Activated naive CD8-positive, alpha-beta T cell (primary cell): ENCODE data around the gene MTFR1L.

ENCODE experiments used
- H3K27ac Mint-ChIP-seq: one replicate; pipeline ENCODE4 v1.8.0; 2021; ENCODE audit warnings: mixed read lengths
- H3K27me3 Mint-ChIP-seq: one replicate; pipeline ENCODE4 v1.8.0; 2021; ENCODE audit warnings: mixed read lengths
- H3K36me3 Mint-ChIP-seq: one replicate; pipeline ENCODE4 v1.8.0; 2021; ENCODE audit warnings: mixed read lengths
- H3K4me1 Mint-ChIP-seq: one replicate; pipeline ENCODE4 v1.8.0; 2021; ENCODE audit warnings: low read depth, mixed read lengths
- H3K4me3 Mint-ChIP-seq: one replicate; pipeline ENCODE4 v1.8.0; 2021; ENCODE audit warnings: mild to moderate bottlenecking, mixed read lengths
- H3K9me3 Mint-ChIP-seq: one replicate; pipeline ENCODE4 v1.8.0; 2021; ENCODE audit warnings: low read depth, mixed read lengths

MTFR1L gene

GRCh38 chr1:25782608-25783201, 37.0 kb upstream of the MTFR1L start:
- H3K9me3 Mint-ChIP-seq = no peaks in the 10 kb centered on the region

GRCh38 chr1:25784575-25785051, 35.1 kb upstream of the MTFR1L start:
- Mint-ChIP-seq H3K9me3 (no peaks in the 10 kb centered on the region), H3K27ac (no peak overlapping the region), H3K36me3 (no peaks in the 10 kb centered on the region), H3K4me1 (no peaks in the 10 kb centered on the region), H3K4me3 (no peak overlapping the region), H3K27me3 (no peaks in the 10 kb centered on the region)

More at GRCh38 chr1:25782608-25783201, 37.0 kb upstream of the MTFR1L start:
- H3K27me3 Mint-ChIP-seq = no peaks in the 10 kb centered on the region
- peak overlapping the region; percentile 17 for H3K27ac Mint-ChIP-seq
- H3K4me3 Mint-ChIP-seq = no peak overlapping the region
- peaks cover 5% of the 10 kb centered on the region for H3K4me1 Mint-ChIP-seq
- no peaks in the 10 kb centered on the region for H3K36me3 Mint-ChIP-seq

- Mint-ChIP-seq H3K9me3 (no peaks in the 10 kb centered on the region), H3K4me3 (no peak overlapping the region), H3K36me3 (no peaks in the 10 kb centered on the region), H3K4me1 (no peaks in the 10 kb centered on the region), H3K27ac (peak overlapping the region; percentile 34), H3K27me3 (no peaks in the 10 kb centered on the region)
Measured at GRCh38 chr1:25785333-25786067, 34.3 kb upstream of the MTFR1L start.

GRCh38 chr1:25786887-25787759, 32.6 kb upstream of the MTFR1L start:
- H3K4me3 Mint-ChIP-seq = no peak overlapping the region
- H3K36me3 Mint-ChIP-seq = no peaks in the 10 kb centered on the region

DNA sequence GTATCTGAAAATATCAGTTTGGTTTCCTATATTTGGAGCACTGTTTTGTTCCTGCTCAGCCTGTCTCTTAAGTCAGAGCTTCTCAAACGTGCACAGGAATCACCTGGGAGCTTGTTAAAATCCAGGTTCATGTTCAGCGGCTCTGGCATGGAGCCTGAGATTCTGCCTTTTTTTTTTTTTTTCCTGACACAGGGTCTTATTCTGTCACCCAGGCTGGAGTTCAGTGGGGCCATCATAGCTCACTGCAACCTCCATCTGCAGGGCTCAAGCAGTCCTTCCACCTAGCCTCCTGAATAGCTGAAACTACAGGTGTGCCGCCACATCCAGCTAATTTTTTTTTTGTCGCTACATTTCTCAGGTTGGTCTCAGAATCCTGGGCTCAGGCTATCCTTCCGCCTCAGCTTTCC, 32.0 kb upstream of the MTFR1L start:
- Mint-ChIP-seq H3K9me3 (no peaks in the 10 kb centered on the region), H3K27ac (peak overlapping the region; percentile 34), H3K36me3 (no peaks in the 10 kb centered on the region)

More at GRCh38 chr1:25786887-25787759, 32.6 kb upstream of the MTFR1L start:
- no peak overlapping the region for H3K27ac Mint-ChIP-seq
- no peaks in the 10 kb centered on the region for H3K4me1 Mint-ChIP-seq
- H3K9me3 Mint-ChIP-seq = no peaks in the 10 kb centered on the region
- H3K27me3 Mint-ChIP-seq = no peaks in the 10 kb centered on the region

GRCh38 chr1:25790472-25790871, 29.3 kb upstream of the MTFR1L start:
- Mint-ChIP-seq H3K27ac (peak overlapping the region; percentile 19), H3K4me1 (peaks cover 15% of the 10 kb centered on the region), H3K9me3 (no peaks in the 10 kb centered on the region), H3K4me3 (no peak overlapping the region), H3K36me3 (no peaks in the 10 kb centered on the region), H3K27me3 (no peaks in the 10 kb centered on the region)

More for the DNA sequence above, 32.0 kb upstream of the MTFR1L start:
- Mint-ChIP-seq H3K27me3 (no peaks in the 10 kb centered on the region), H3K4me3 (no peak overlapping the region), H3K4me1 (no peaks in the 10 kb centered on the region)

- Mint-ChIP-seq H3K27me3 (no peaks in the 10 kb centered on the region), H3K4me3 (no peak overlapping the region), H3K27ac (no peak overlapping the region), H3K4me1 (peaks cover 31% of the 10 kb centered on the region), H3K9me3 (no peaks in the 10 kb centered on the region), H3K36me3 (no peaks in the 10 kb centered on the region)
Measured at GRCh38 chr1:25792115-25792514, 27.6 kb upstream of the MTFR1L start.

DNA sequence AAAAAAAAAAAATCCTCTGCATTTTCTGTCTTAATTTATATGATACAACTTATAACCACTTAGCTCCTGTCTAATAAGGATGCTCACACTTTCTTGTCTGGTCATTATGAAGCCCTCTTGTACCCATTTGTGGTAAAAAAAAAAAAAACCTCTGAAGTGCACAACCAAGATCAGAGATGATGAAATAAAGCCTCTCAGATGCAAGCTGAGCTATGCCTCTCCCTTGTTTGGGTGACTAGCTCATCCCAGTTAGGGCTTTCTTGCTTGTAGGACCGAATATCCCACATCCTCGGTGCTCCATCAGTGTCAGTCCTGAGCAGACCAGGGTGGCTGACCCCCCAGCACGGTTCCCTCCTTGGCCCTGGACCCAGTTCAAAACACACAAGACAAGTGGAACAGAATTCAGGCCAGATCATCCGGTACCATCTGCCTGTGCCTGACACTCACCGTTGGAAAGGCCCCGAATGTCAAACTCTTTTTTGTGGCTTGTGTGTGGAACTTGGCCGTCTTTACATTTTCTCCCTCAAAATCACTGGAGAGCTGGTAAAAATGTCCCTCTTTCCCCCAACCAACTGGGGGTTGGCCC, 26.1 kb upstream of the MTFR1L start:
- H3K27ac Mint-ChIP-seq = peak overlapping the region; percentile 61

DNA sequence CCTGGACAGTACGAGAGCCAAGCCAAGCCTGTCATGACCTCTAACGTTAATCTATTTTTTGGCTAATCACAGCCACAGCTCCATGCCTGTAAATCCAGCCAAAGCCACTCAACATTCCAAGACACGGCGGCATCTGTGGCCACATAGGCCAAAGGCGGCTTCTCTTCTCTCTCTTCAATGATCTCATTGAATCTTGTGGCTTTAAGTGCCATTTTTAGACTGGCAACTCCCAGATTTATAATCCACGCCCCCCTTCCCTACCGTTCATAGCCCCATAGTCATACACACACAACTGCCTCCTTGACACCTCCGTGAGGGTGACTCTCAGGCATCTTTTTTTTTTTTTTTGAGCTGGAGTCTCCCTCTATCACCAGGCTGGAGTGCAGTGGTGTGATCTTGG, 25.4 kb upstream of the MTFR1L start:
- Mint-ChIP-seq H3K27me3 (no peaks in the 10 kb centered on the region), H3K9me3 (no peaks in the 10 kb centered on the region), H3K36me3 (no peaks in the 10 kb centered on the region), H3K4me1 (peaks cover 45% of the 10 kb centered on the region), H3K4me3 (no peak overlapping the region), H3K27ac (no peak overlapping the region)

More for the DNA sequence above, 26.1 kb upstream of the MTFR1L start:
- H3K27me3 Mint-ChIP-seq = no peaks in the 10 kb centered on the region
- no peak overlapping the region for H3K4me3 Mint-ChIP-seq
- H3K36me3 Mint-ChIP-seq = no peaks in the 10 kb centered on the region
- peaks cover 43% of the 10 kb centered on the region for H3K4me1 Mint-ChIP-seq
- no peaks in the 10 kb centered on the region for H3K9me3 Mint-ChIP-seq

DNA sequence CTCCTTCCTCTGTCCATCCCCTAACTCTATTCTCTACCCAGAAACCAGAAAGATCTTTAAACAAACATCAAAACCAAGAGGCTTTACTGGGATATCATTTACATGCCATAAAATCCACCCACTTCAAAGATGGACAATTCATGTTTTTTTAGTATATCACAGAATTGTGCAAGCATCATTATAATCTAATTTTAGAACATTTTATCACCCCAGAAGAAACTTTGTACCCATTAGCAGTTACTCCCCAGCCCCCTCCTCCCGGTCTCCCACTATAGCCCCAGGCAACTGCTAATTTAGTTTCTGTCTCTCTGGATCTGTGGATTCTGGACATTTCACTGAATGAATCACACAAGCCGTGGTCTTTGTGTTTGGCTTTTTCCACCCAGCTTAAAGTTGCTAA, 24.5 kb upstream of the MTFR1L start:
- Mint-ChIP-seq H3K4me1 (peaks cover 50% of the 10 kb centered on the region), H3K27ac (peak overlapping the region; percentile 25), H3K9me3 (no peaks in the 10 kb centered on the region), H3K27me3 (no peaks in the 10 kb centered on the region), H3K4me3 (no peak overlapping the region), H3K36me3 (no peaks in the 10 kb centered on the region)

DNA sequence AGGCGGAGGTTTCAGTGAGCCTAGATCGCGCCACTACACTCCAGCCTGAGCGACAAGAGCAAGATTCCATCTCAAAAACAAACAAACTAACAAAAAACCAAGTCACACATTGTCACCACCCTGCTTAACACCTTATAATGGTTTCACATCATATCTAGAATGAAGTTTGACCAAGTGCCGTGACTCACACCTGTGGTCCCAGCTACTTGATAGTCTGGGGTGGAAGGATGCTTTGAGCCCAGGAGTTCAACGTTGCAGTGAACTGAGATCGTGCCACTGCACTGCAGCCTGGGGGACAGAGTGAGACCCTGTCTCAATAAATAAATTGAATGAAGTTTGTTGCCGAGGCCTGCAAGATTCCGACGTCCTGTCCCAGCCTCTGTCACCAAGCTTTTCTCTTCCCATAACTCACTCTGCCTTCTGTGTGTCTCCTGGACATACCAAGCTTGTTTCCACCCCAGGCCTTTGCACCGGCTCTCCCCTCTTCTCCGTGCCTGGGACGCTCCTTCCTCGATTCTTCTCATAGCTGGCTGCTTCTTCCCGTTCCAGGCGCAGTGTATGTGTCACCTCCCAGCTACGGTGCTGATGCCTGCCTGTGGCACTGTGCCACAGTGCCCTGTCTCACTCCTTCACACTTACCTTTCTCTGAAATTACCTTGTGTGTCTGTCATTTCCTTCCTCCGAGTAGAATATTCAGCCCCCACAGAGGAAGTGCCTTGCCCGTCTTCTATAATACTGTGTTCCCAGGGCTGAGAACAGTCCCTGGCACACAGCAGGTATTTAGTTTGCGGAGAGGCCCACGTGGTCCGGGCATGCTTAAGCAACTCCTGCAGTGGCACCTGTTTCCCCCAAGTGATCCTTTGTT, 23.6 kb upstream of the MTFR1L start:
- H3K9me3 Mint-ChIP-seq = no peaks in the 10 kb centered on the region
- H3K36me3 Mint-ChIP-seq = no peaks in the 10 kb centered on the region
- peak overlapping the region; percentile 86 for H3K27ac Mint-ChIP-seq
- no peaks in the 10 kb centered on the region for H3K27me3 Mint-ChIP-seq
- peaks cover 58% of the 10 kb centered on the region for H3K4me1 Mint-ChIP-seq
- peak overlapping the region; percentile 69 for H3K4me3 Mint-ChIP-seq

DNA sequence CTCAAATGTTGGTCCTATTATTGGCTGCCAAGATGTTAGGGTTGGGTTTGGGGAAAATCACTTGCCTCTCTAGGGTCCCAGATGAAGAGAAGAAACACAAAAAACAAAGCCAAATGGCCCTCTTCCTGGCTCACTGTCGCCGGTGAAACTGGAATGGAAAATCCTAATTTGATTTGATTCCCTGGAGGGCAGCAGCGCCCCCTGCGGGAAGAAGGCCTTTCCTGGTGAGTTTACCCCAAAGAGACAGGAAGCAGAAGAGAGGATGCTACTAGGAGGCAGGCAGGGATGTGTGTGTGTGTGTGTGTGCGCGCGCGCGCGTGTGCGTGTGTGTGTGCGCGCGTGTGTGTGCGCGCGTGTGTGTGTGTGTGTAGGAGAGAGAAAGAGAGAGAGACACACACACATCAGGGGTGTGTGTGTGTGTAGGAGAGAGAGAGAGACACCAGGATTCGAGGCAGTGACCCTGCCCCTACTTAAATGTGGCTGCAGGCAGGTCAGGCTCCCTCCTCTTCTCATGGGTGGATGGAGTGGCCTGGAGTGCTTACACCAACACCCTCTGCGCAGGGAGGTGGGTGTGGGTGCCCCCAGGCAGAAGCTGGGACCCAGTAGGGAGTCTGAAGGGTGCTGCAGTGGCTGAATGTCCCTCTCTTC, 22.8 kb upstream of the MTFR1L start:
- peak overlapping the region; percentile 69 for H3K4me3 Mint-ChIP-seq
- no peaks in the 10 kb centered on the region for H3K9me3 Mint-ChIP-seq
- H3K4me1 Mint-ChIP-seq = peaks cover 60% of the 10 kb centered on the region

GRCh38 chr1:25797939-25798338, 21.8 kb upstream of the MTFR1L start:
- Mint-ChIP-seq H3K27ac (peak overlapping the region; percentile 61), H3K4me3 (no peak overlapping the region), H3K4me1 (peaks cover 70% of the 10 kb centered on the region)

More for the DNA sequence above, 22.8 kb upstream of the MTFR1L start:
- Mint-ChIP-seq H3K27ac (peak overlapping the region; percentile 86), H3K27me3 (no peaks in the 10 kb centered on the region), H3K36me3 (no peaks in the 10 kb centered on the region)

More at GRCh38 chr1:25797939-25798338, 21.8 kb upstream of the MTFR1L start:
- Mint-ChIP-seq H3K27me3 (no peaks in the 10 kb centered on the region), H3K9me3 (no peaks in the 10 kb centered on the region), H3K36me3 (no peaks in the 10 kb centered on the region)
